Stimulated activated CD4-positive, alpha-beta T cell treated with anti-CD3 and anti-CD28 coated beads, Interleukin-12 subunit alpha, Interleukin-12 subunit beta, amount 100 ng/mL, for 4 hours (primary cell): Measurements from ENCODE around the gene PDGFA.

Source experiments
- DNase-seq: peaks from one replicate; pipeline ENCODE4 v3.0.0-alpha.2; 2020

The PDGFA gene

DNA sequence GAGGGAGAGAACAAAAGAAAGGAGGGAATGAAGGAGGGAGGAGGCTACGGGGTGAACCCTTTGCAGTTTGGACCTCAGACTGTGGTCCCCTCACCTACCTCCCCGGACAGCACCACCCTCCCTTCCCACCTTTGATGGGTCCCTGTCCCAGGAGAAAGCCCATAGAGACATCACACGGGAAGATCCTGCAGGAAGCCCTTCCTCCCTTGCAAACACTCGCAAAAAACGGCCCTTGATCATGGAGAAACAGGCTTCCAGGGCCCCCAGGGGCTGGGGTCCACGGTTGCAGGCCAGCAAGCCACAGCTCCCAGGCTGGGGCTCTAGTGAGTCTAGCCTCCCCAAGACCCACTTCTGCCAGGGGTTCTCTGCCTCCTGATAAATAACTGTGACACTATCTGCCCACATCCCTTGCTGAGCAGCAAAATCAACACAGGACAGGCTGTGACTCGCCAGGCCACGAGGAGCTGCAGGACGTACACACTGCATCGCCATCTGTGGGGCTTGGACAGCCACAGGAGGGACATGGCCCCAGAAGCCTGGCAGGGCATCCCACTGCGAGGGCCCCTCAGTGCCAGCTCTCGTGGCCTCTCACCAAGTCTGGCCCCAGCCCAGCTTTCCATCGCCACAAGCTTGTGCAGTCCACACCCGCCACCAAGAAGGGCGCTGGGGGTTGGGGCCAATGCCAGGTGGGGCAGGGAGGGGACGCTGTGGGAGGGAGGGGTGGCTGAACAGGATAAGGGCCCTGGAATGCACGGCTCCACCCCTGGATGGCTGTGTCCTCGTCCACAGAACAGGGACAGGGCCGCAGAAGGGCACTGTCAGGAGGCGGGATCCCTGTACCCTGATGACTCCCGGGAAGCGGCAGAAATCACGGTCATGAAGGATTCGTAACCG, 34.2 kb downstream of the PDGFA start:
- DNase-seq = no peak

DNA sequence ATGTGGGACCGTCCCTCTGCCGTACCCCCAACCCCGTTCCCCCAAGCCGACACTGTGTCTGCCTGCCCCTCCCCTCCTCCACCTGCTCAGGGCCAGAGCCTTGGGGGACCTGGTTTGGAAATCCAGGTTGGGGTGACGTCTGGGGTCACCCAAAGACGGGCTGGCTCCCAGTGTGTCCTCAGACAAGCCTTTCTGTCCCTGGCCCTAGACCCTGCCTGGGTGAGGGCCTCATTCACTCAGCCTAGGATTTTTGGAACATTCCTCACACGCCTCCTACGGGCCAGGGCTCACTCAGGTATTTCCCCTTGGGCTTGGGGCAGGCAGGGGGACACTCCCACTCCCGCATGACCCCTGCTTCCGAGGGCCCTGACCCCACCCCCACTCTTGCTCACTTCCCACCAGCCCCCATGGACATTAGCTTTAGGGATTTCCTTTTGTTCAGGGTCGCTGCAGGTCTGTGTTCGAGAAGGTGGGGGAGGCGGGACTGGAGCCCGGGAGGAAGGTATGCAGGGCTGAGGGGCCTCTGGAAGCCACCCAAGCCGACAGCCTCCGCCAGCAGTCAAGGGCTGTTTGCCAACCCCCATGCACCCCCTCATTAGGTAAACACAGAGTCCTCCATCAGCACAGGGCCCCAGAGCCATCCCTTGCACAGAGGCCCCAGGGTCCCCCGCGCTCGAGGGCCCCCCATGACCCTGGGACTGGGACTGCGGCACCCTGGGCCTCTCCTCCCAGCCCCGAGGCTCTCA, 35.1 kb downstream of the PDGFA start:
- DNase-seq = no peak

DNA sequence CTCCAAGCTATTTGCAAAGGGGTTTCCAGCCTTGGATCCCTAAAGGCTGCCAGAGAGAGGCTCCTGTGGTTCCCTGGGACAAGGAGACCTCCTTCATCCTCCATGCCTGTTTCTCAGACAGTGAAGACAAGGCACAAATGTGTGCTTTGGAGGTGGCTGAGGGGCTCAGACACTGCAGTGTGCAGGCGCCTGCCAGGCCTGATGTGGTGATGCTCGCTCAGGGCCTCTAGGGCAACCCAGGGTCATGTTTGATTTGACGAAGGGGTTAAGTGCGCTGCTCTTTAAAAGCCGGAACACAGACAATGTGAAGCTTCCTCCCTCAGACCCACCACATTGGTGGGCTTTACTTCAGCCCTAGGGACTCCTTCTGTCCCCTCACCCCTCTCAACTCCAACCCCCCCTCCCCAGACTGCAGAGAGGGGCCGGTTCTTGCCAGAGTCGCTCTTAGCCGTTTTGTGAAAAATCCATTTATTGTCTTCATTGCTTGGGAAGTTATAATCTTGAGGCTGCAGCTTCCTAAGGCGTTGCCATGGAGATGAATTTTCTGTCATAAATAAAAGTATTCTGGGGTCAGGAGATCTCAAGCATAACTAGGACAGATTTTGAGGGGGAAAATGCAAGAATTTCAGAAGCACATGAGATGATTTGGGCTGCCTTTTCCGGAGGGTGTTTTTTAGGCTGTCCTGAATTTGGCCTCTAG, 35.8 kb downstream of the PDGFA start:
- DNase-seq = no peak

DNA sequence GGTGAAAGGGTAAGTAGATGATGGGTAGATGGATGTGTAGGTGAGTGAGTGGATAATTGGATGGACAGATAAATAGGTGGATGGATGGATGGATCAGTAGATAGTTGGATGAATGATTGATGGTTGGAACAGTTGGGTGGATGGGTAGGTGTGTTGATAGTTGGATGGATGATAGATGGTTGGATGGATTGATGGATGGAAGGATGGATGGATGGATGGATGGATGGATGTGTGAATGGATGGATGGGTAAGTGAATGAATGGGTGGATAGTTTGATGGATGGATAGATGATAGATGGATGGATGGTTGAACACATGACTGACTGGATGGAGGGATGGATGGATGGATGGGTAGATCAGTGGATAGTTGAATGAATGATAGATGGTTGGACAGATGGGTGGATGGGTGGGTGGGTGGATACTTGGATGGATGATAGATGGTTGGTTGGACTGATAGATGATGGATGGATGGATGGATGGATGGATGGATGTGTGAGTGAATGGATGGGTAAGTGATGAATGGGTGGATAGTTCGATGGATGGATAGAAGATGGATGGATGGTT, 37.0 kb downstream of the PDGFA start:
- no peak for DNase-seq

DNA sequence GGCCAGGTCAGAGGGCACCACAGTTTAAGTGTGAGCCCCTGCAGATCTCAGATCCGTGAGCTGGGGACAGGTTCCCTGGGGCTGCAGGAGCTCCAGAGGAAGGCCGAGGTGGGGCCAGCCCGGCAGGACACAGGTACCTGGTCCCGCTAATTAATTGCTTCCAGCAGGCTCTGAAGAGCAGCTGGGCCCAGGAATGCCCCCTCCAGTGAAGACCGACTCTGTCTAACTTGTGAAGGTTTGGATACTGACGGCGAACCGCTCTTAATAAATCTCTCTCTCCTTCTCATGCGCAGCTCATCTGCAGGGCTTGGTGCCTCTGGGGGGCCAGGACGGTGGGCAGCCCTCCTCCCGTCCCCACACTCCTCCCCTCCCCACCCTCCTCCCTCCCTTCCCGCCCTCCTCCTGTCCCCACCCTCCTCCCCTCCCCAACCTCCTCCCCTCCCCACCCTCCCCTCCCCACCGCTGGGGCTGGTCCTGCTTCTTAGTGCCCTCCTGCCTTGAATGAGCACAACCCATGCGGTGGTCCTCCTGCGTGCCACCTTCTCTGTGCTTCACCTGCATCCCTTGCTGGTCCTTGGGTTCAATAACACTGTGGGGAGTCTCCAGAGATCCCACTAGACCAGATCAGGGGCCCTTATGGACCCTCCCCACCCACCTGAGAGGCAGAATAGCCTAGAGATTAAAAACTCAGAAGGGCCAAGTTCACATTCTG, 38.3 kb downstream of the PDGFA start:
- DNase-seq = no peak

DNA sequence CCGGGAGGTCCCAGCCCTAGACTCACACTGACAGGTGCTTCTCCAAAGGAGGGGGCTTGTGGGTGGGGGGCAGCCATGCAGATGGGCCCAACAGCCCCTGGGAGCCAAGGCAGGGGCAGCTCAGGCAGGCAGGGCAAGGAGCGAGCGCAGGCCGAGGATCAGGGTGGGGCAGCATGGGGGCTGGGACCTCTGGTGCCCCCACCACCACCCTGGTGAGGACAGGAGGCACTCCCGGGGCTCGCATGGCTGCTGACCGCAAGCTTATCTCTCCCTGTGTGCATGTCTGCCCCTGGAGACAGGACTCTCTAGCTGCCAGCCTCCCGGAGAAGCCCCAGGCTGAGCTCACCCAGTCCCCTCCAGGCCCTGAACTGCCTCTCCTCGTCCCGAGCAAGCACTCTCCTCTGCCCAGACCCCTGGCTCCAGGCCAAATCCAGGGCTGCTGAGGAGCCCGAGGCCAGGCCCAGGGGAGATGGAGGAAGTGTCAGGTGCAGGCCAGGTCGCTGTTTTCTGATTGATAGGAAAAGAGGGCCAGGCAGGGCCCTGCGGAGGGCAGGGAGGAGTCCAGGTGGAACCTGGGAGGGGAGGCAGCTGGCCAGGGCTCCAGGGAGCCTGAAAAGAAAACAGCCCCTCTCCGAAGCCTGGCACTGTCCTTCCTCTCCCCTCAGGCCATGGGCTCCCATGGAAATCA, 39.0 kb downstream of the PDGFA start:
- no peak for DNase-seq

DNA sequence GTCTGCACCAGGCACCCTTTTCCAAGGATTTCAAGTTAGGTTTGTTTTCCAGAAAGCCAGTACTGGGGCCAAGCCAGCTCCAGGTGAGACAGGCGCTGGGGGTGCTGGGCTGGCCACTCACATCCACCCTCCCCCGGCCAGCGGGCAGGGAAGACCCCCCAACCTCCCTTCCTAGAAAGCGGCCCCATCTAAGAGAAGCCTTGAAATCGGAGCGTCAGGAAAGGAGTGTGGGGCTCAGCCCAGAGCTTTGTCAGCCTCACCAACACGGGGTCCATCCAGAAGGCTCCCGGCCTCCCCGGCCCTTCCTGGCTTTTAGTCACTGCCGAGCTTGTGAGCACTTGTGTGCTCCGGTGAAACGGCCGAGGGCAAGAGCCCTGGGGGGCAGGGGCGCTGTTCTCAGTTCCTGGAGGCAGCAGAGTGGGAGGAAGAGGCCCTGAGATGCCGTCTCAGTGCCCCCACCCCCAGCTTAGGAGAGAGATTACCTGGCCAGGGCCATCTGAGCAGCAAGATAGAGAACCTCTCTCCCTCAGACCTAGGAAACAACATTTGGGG, 39.6 kb downstream of the PDGFA start:
- no peak for DNase-seq

DNA sequence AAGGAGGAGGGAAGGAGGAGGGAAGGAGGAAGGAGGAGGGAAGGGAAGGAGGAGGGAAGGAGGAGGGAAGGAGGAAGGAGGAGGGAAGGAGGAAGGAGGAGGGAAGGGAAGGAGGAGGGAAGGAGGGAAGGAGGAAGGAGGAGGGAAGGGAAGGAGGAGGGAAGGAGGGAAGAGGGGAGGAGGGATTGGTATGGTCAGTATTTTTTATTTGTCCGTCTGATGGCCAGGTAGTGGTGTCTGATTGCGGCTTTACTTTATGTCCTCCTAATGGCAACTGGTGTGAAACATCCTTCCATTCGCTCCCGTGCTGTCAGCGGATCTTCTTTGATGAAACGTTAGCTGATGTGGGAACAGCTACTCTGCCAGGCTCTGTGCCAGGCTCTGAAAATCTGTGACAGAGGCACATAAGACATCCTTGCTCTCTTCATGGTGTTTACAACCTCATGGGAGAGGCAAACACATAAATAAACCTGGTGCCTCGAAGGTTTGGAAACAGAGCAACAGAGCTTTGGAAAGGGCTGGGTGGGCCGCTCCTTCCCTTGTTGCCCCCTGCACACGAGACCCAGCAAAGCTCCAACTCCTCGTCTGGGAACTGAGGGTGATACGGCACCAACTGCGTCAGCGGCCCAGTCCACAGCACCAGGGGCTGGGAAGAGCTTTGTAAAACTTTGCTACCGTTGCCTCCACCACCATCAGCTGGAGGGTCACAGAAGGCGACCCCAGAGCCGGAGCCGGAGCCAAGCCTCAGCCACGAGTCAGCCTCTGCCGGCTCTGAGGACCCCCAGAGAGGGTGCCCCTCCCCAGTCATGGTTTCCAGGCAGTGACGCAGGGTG, 40.3 kb downstream of the PDGFA start:
- DNase-seq = no peak

DNA sequence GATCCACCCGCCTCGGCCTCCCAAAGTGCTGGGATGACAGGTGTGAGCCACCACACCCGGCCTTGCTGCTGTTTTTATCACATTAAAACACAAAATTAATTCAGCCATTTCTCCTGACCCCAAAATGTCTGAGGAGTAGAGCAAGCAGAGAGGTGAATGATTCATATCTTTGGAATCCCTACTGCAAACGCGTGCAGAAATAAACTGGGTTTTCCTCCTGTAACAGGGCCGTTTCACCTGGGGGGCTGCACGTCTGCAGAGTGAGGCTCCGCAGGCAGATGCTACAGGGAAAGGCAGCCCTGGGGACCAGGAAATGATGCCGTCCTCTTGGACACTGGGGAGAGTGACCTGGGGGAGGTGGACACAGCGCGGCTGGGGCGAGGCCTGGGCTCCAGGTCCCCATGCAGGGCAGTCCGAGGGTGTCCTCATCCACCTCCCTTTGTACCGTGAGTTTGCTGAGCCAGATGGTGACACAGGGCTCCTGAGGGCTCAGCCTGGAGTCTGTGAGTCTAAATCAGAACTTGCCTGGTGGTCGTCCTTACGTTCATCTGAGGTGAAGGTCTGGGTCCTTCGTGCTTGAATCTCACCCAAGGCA, 41.9 kb downstream of the PDGFA start:
- DNase-seq = no peak

DNA sequence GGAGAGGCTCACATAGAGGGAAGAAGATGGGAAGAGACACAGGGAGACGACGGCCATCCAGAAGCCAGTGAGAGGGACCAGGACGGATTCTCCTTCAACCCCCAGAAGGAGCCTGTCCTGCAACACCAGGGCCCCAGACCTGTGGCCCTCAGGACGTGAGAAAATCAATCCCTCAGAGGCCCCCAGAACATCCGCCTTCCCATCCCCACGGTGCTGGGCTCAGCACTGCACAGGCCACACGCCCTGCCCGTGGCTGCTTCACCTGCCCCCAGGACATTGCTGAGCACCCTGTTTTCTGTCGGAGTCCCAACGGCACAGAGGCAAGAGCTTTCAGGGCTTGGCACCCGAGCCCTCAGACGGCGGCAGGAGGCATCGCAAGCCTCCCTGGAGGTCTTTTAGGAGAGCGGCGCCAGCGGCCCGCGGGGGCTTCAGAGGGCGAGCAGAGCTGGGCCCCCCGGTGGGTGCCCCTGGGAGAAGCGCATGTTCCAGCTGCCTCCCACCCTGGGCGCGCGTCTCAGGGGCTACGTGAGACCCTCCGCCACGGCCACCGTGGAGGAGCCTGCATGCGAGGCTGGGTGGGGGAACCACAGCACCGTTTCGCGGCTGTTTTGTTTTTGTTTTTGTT, 42.8 kb downstream of the PDGFA start:
- DNase-seq = no peak

DNA sequence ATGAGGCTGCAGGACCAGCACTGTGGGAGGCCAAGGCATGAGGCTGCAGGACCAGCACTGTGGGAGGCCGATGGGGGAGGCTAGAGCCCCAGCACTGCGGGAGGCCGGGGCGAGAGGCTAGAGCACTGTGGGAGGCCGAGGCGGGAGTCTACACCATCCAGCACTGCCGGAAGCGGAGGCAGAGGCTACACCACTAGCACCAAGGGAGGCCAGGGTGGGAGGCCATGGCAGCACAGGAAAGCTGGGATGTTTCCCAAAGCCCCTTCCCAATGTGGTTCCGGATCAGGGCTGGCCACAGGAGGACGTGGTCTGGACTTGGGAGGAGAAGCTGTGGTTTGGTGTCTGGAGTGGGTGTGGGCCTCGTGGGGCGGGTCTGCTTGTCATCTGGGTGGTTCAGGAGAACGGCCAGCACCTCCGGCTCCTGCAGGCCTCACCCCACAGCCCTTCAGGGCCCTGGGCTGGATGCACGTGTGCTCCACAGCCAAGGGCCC, 43.6 kb downstream of the PDGFA start:
- no peak for DNase-seq

DNA sequence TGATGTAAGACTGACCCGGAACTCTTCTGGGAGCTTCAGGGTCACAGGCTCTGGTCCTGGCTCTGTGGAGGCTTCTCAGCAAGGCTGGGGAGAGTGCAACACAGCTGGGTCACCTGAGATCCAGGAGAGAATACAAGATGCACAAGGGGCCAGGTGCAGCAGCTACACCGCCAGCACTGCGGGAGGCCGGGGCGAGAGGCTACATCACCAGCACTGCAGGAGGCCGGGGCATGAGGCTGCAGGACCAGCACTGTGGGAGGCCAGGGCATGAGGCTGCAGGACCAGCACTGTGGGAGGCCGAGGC, 44.3 kb downstream of the PDGFA start:
- no peak for DNase-seq

DNA sequence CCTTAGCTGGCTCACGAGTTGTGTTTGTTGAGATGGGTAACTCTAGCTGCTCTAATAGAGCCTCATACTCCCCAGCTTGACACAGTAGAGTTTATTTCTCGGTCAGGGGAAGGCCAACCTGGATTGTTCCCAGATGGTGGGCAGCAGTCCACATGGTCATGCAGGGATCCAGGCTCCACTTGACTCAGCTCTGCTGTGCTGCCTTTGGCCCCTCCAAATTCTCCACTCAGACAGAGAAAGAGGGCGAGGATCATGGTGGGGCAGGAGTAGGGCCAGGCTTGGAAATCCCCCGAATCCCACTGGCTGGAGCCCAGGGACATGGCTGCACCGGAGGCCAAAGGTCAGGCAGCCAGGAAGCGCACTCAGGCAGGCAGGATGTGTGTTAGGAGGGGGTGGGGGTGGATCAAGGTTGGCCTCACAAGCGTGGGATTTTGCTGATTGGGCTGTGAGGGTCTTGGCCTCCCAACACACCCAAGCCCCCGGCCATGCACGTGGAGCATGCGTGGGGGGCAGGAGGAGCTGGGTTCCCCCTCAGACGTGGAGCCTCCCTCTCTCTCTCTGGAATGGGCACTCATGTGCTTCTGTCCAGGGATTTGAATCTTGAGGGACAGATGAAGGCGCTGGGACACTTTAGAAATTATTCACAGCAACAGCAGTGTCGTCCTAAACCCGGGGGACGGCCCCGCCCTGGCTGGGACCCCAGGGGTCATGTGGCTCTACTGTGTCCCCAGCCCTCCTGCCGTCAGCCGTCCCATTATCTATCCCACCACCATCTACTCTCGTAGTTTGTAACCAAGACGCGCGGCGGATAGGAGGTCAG, 44.8 kb downstream of the PDGFA start:
- no peak for DNase-seq

DNA sequence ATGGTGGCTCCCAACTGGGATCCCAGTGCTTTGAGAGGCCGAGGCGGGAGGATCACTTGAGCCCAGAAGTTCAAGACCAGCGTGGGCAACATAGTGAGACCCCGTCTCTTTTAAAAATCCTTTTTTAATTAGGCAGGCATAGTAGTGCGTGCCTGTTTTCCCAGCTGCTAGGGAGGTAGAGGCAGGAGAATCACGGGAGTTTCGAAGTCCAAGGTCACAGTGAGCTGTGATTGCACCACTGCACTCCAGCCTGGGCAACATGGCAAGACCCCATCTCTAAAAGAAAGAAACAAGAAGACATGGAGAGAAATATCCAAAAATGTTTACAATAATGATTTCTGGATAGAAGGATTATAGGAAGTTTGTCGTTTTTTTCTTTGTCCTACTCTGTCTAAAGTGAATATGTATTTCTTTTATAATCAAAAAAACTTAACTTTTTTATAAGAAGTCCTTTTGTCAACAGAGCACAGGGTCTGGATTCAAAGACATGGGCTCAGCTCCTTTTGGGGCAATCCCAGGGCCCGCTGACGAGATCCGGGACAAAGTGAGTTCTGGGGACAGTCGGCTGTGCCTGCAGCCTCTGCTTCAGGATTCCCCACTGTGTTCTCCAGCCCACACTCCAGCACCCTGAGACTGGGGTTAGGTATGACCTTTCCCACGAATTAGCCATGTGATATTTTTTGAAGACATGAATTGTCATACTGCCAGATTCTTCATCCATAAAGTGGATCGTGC, 45.6 kb downstream of the PDGFA start:
- no peak for DNase-seq

DNA sequence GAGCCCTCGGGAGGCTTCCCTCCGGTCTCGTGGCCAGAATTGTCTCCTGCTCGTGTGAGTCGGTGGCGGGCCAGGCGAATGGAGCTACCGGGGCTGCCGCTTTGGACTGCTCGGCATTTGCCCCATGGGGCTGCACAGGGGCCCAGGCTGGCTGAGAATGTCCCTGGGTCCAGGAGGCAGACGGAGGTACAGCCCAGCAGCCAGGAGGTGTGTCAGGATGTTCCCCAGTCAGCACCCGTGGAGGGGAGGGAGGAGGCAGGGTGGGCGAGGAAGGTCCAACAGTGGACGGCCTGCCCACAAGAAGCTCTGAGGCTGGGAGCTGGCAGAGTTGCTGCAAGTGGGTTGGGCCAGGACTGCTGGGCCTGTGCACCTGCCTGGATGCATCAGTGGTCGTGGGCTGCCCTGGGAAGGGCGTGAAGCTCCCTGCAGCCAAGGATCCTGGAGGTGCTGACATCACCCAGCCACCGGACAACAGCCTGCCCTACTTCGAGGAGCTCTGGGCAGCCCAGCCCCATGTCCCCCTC, 46.4 kb downstream of the PDGFA start:
- DNase-seq = no peak

DNA sequence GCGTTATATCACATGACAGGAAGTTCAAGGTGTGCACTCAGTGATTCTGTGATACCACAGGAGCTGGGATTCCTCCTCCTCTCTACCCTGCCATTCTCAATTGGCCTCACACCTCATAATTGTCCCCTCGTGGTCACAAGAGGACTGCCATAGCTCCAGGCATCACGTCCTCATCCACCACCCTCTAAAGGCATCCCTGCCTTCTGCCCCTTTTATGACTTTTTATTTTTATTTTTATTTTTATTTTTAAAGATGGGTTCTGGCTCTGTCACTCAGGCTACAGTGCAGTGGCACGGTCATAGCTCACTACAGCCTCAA, 47.0 kb downstream of the PDGFA start:
- DNase-seq = no peak

DNA sequence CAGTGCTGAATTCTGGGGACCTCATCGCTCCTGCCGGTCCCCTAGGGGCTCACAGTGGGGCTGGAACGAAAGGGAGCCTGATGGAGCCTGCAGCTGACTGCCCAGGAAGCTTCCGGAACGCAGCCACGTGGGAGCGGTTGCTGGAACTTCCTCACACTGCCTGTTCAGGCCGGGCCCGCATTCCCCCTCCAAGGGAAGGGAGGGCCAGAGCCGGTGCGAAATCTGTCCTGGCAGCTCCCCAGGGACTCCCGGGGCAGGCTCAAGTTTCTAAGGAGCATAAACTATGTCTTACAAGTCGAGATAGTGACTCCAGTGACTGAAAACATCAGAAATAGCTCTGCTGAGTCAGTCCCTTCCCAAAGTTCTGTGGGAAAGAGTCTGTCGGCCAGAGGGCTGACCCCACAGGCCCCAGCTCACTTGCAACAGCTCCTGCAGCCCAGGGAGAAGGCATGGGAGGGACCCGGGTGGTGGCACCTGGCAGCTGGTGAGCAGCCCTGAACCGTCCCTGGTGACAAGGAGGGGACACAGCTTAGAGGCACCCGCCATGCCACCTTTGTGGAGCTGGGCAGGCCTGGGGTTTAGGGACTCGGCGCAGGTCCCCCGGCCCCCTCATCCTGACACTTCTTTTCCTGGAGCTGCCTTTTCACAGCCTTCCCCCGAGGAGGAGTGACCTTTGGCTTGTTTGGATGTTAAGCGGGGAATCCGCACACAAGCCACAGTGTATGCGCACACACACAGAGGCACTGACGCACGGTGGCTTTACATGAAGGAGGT, 47.6 kb downstream of the PDGFA start:
- DNase-seq = no peak
